BE2C (cell line): ENCODE results near the gene CTCF.

ENCODE experiments used
- DNase-seq: peaks from one replicate; pipeline ENCODE4 v3.0.0-alpha.2; 2020
- H3K27me3 ChIP-seq: fragments of 250-450 bp; sonication (Bioruptor Pico); 2 replicates; pipeline ENCODE4 v1.5.1; 2020; ENCODE audit warnings: mild to moderate bottlenecking
- H3K36me3 ChIP-seq: fragments of 250-450 bp; sonication (Bioruptor Pico); 2 replicates; pipeline ENCODE4 v1.5.1; 2020; ENCODE audit warnings: mild to moderate bottlenecking
- H3K4me1 ChIP-seq: fragments of 250-450 bp; sonication (Bioruptor Pico); 2 replicates; pipeline ENCODE4 v1.5.1; 2020
- H3K4me3 ChIP-seq: 2 replicates; pipeline ENCODE4 v1.5.1; 2011; ENCODE audit warnings: low read depth, low read length
- H3K9me3 ChIP-seq: fragments of 250-450 bp; sonication (Bioruptor Pico); 2 replicates; pipeline ENCODE4 v1.5.1; 2020
- TF ChIP-seq, protein P1 (sequence below): IDR thresholded peaks from 2 replicates; pipeline ENCODE4 v1.5.1; 2012; ENCODE audit warnings: mild to moderate bottlenecking, low read depth, low read length

The CTCF gene

DNA sequence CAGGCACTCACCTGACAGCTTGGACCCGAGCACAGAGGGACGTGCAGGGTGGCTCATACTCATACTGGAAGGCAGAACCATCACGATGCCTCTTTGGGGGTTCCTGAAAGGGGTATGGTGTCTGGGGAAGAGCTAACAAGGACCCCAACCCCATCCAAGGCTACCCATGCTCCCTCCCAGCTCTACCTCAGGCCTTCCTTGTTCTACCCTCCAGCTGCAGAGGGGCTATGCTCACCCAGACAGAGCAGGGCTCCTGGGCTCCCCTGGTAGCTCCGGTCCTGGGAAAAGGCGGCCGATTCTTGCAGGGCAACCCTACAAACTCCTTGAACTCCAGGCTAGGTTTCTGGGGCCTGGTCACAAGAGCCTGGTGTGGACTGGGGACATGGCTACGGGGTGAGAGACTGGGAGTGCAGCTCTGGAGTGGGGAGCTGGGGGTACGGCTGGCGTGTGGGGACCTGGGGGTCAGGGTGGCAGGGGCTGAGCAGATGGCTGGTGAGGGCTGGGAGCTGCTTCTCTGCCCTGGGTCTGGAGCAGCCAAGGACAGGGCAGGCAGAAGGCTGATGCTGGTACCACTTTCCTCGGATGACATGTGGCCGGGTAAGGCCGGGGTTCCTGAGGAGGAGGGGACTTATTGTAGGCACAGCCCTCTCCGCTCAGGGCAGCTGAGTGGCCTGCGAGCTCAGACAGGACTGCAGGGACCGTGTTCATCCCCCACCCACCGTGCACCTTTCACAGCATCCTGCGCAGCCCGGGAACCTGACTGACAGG lies 95.6 kb downstream of the CTCF start:
- H3K4me1 ChIP-seq: no peaks in the 10 kb centered on the region; the same call in 1 of the 2 replicates
- TF ChIP-seq, protein P1, sequence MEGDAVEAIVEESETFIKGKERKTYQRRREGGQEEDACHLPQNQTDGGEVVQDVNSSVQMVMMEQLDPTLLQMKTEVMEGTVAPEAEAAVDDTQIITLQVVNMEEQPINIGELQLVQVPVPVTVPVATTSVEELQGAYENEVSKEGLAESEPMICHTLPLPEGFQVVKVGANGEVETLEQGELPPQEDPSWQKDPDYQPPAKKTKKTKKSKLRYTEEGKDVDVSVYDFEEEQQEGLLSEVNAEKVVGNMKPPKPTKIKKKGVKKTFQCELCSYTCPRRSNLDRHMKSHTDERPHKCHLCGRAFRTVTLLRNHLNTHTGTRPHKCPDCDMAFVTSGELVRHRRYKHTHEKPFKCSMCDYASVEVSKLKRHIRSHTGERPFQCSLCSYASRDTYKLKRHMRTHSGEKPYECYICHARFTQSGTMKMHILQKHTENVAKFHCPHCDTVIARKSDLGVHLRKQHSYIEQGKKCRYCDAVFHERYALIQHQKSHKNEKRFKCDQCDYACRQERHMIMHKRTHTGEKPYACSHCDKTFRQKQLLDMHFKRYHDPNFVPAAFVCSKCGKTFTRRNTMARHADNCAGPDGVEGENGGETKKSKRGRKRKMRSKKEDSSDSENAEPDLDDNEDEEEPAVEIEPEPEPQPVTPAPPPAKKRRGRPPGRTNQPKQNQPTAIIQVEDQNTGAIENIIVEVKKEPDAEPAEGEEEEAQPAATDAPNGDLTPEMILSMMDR: no peak
- DNase-seq: no peak
- H3K36me3 ChIP-seq: peaks cover 19% of the 10 kb centered on the region
- H3K4me3 ChIP-seq: no peak overlapping the region
- H3K27me3 ChIP-seq: no peaks in the 10 kb centered on the region
- H3K9me3 ChIP-seq: no peaks in the 10 kb centered on the region

DNA sequence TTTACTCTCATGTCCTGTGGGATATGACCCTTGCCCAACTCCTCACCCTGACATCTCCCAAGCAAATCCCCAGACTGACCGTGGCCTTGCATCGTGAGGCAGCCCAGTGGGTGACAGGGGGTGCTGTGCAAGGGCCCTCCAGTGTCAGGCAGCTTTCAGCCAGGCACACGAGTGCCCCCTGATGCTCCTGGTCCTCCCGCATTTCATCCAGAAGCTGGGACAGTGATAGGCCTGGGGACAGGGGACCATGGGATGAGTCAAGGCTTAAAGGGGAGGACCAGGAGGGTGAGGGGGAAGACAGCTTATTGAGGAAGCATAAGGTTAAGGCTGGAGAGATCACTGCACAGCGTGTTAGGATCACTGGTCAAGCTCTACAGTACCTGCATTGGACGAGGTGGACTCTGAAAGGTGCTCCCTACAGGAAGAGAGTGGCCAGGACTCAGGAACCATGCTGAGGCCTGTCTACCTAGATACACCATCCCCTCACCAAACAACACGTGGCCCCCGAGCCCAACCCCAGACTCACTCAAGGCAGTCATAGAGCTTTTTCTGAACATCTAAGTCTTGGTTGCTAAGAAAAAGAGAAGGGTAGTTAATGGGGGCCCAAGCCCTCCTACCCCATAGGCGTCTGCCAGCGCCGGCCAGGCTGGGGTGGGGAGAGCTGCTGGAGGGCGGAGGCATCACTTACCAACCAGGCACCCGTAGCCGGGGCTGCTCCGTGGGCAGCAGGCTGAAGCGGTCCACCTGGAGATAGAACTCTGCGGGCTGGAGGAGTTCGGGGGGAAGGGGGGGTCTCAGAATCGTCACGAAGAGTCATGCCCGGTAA lies 96.7 kb downstream of the CTCF start:
- DNase-seq: no peak
- TF ChIP-seq, protein P1: no peak
- Histone ChIP-seq H3K4me1 (no peaks in the 10 kb centered on the region; the same call in 1 of the 2 replicates), H3K4me3 (peak overlapping the region; percentile 96), H3K9me3 (no peaks in the 10 kb centered on the region), H3K27me3 (no peaks in the 10 kb centered on the region), H3K36me3 (peaks cover 19% of the 10 kb centered on the region)

DNA sequence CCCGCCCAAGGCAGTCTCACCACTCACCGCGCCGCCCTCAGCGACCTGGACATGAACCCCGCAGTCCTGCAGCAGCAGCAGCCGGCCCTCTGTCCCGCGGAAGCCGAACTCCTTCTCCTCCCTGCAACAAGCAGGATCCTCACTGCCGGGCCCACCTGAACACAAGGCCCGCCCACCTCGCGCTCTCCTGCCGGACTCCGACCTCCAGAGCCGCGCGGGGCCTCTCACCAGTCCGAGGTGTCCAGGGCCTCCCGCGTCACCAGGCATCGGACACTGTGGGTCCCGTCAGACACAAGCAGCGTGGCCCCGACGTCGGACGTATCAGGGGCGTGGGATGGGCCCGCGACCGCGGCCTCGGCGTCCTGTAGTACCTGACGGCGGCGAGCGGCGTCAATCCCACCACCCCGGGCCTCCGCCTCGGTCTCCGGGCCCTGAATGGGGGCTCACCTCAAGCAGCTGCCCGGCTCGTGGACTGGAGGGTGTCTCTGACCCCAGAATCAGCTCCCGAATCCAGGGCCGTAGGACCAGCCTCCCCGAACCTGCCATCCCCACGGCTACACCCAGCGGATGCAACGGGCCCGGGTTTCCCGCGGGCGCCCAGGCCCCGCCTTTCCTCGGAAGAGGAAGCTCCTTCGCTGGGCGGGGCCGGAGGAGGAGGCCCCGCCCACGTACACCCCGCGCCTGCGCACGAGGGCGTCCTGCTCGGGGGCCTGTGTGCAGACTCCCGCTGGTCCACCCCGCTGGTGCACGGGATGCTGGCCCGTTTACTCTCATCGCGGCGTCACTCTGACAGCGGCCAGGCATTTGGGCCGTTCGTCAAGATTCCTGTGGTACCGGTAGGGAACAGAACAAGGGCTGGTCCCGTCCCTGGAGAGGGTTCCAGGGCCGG lies 97.6 kb downstream of the CTCF start, which contains the start of gene ACD:
ACD (minus strand) TSS at position 586 of the 889 bp plus-strand sequence; CDS start at position 546, 40 bp downstream.
- TF ChIP-seq, protein P1: no peak
- H3K36me3 ChIP-seq: peaks cover 11% of the 10 kb centered on the region
- H3K4me1 ChIP-seq: no peaks in the 10 kb centered on the region; the same call in 1 of the 2 replicates
- H3K9me3 ChIP-seq: no peaks in the 10 kb centered on the region
- H3K27me3 ChIP-seq: no peaks in the 10 kb centered on the region
- peak; percentile 93 for DNase-seq
- H3K4me3 ChIP-seq: peak within 1 kb of the TSS; percentile 96

DNA sequence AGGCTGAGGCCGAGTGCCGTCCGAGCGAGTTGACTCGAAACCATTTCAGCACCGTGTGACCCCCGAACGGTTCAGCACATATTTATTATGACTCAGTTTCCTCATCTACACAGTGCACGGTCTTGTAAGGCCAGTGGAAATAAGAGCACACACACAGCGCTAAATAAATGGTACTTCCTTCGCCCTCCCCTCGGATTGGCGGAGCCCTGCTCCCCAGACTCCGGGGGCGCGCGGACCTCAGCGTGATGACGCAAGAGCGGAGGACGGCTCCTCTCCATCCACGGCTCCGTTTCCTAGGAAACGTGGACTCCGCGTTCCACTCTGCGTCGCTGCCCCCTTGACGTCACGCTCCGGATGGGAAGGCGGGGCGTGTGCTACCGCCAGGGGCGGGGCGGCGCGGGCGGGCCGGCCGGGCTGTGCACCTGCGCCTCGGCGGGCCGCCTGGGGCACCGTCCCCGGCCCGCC lies 98.3 kb downstream of the CTCF start, which contains the start of gene PARD6A:
PARD6A (plus strand) TSS at position 397 of the 465 bp plus-strand sequence. CDS start 79 bp downstream, outside the sequence.
- H3K4me1 ChIP-seq: no peaks in the 10 kb centered on the region; the same call in 1 of the 2 replicates
- H3K27me3 ChIP-seq: no peaks in the 10 kb centered on the region
- H3K4me3 ChIP-seq: peak within 1 kb of the TSS; percentile 96
- H3K36me3 ChIP-seq: peaks cover 6% of the 10 kb centered on the region
- peak; percentile 98 for DNase-seq
- TF ChIP-seq, protein P1: no peak
- no peaks in the 10 kb centered on the region for H3K9me3 ChIP-seq

DNA sequence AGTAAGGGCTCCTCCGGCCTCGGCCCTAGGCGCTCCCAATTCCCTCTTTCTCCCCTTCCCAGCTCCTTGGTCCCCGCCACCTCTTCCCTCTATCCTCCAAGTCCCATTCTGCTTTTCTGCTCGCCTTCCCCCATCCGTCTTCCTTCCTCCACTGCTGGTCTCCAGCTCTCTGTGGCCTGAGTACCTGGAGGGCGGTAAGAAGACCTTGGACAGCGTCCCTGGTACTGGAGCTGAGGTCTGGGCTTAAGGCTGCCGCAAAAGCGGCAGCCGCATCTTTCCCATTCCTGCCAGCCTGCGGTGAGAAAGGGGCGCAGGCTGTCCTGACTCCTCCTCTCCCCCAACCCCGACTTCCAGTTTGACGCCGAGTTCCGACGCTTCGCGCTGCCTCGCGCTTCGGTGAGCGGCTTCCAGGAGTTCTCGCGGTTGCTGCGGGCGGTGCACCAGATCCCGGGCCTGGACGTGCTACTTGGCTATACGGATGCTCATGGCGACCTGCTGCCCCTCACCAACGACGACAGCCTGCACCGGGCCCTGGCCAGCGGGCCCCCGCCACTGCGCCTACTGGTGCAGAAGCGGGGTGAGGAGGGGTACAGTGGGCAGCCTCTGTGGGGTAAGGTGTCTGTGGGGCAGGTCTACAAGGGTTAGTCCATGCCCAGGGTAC lies 98.9 kb downstream of the CTCF start:
- Histone ChIP-seq H3K27me3 (no peaks in the 10 kb centered on the region), H3K36me3 (peaks cover 1% of the 10 kb centered on the region), H3K4me3 (peak overlapping the region; percentile 96), H3K4me1 (no peaks in the 10 kb centered on the region; the same call in 1 of the 2 replicates), H3K9me3 (no peaks in the 10 kb centered on the region)
- TF ChIP-seq, protein P1: no peak
- DNase-seq: peak; percentile 40
